Dermis blood vessel endothelial cell (primary cell): ENCODE data around the gene HNF1B. TPM values are rescaled to one million over a fixed set of nuclear protein-coding genes. Genes with fewer than 3 reads are reported as not detected.
"Not testable (repeated sequence)": the region's sequence is repeated elsewhere in the genome, so short reads cannot be mapped to it uniquely, and the experiment has no call there.

Experiments
- DNase-seq: peaks from one replicate; pipeline ENCODE4 v3.0.0; 2010
- total RNA-seq: library from RNA; depleted of rRNA; stranded (reverse); fragments of >200 nt; gene quantifications from 2 replicates; pipeline ENCODE4 v1.2.3, GENCODE V29; 2014

The HNF1B gene
- 0.05 and 0.34 TPM in 2 replicates for total RNA-seq

- no peak for DNase-seq
Measured at GRCh38 chr17:37744961-37745800, at the start of gene HNF1B. Gene HNF1B (minus strand): TSS chr17:37745059. CDS start chr17:37744884, 175 bp downstream.

GRCh38 chr17:37792787-37793186 lies 47.9 kb upstream of the HNF1B start:
- DNase-seq: peak; percentile 51

GRCh38 chr17:37791447-37792399 lies 46.9 kb upstream of the HNF1B start:
- peak; percentile 33 for DNase-seq

- DNase-seq: no peak
Measured at GRCh38 chr17:37789771-37790541, 45.1 kb upstream of the HNF1B start.

- DNase-seq: no peak
Measured at GRCh38 chr17:37789021-37789565, 44.2 kb upstream of the HNF1B start.

GRCh38 chr17:37788526-37788925 lies 43.7 kb upstream of the HNF1B start:
- no peak for DNase-seq

- no peak for DNase-seq
Measured at GRCh38 chr17:37787055-37787757, 42.3 kb upstream of the HNF1B start.

GRCh38 chr17:37786481-37786880 lies 41.6 kb upstream of the HNF1B start:
- DNase-seq: no peak

- DNase-seq: not testable (repeated sequence)
Measured at GRCh38 chr17:37782460-37782859, 37.6 kb upstream of the HNF1B start.

- no peak for DNase-seq
Measured at GRCh38 chr17:37781451-37781850, 36.6 kb upstream of the HNF1B start.

GRCh38 chr17:37779554-37779953 lies 34.7 kb upstream of the HNF1B start:
- DNase-seq: peak; percentile 10

GRCh38 chr17:37774504-37774903 lies 29.6 kb upstream of the HNF1B start:
- no peak for DNase-seq

- DNase-seq: no peak
Measured at GRCh38 chr17:37772982-37773381, 28.1 kb upstream of the HNF1B start.

- DNase-seq: peak; percentile 80
Measured at GRCh38 chr17:37770631-37771518, 26.0 kb upstream of the HNF1B start.

GRCh38 chr17:37769050-37769449 lies 24.2 kb upstream of the HNF1B start:
- no peak for DNase-seq

- DNase-seq: no peak
Measured at GRCh38 chr17:37768438-37768837, 23.6 kb upstream of the HNF1B start.

- DNase-seq: no peak
Measured at GRCh38 chr17:37766971-37767370, 22.1 kb upstream of the HNF1B start.

- no peak for DNase-seq
Measured at GRCh38 chr17:37764383-37764782, 19.5 kb upstream of the HNF1B start.

- no peak for DNase-seq
Measured at GRCh38 chr17:37762666-37763065, 17.8 kb upstream of the HNF1B start.

- no peak for DNase-seq
Measured at GRCh38 chr17:37761961-37762360, 17.1 kb upstream of the HNF1B start.

- DNase-seq: no peak
Measured at GRCh38 chr17:37761059-37761458, 16.2 kb upstream of the HNF1B start.
